NCI-H2196 (cell line): ENCODE measurements around the gene ARID1B.

Experiments
- DNase-seq: peaks from one replicate; lab custom pipeline; 2025; ENCODE audit not compliant: unreplicated experiment; lab: John Stamatoyannopoulos, UW

ARID1B gene

GRCh38 chr6:156790711-156791319, 13.6 kb downstream of the ARID1B start:
- DNase-seq: no peak

GRCh38 chr6:156791320-156791850, 14.2 kb downstream of the ARID1B start:
- peak; percentile 12 for DNase-seq

- DNase-seq: no peak
Measured at GRCh38 chr6:156793200-156793599, 16.0 kb downstream of the ARID1B start.

GRCh38 chr6:156794546-156795354, 17.6 kb downstream of the ARID1B start:
- DNase-seq: no peak

- no peak for DNase-seq
Measured at GRCh38 chr6:156795825-156796224, 18.6 kb downstream of the ARID1B start.

GRCh38 chr6:156796627-156797026, 19.4 kb downstream of the ARID1B start:
- no peak for DNase-seq

- DNase-seq: no peak
Measured at GRCh38 chr6:156797901-156798735, 20.9 kb downstream of the ARID1B start.

- DNase-seq: no peak
Measured at GRCh38 chr6:156801712-156802111, 24.5 kb downstream of the ARID1B start.

- DNase-seq: no peak
Measured at GRCh38 chr6:156803353-156803752, 26.2 kb downstream of the ARID1B start.

- no peak for DNase-seq
Measured at GRCh38 chr6:156804402-156804801, 27.2 kb downstream of the ARID1B start.

- no peak for DNase-seq
Measured at GRCh38 chr6:156806155-156806554, 29.0 kb downstream of the ARID1B start.

GRCh38 chr6:156807028-156807427, 29.9 kb downstream of the ARID1B start:
- DNase-seq: no peak

GRCh38 chr6:156807795-156808194, 30.6 kb downstream of the ARID1B start:
- no peak for DNase-seq

- no peak for DNase-seq
Measured at GRCh38 chr6:156808287-156808686, 31.1 kb downstream of the ARID1B start.

GRCh38 chr6:156809034-156809433, 31.9 kb downstream of the ARID1B start:
- DNase-seq: no peak

GRCh38 chr6:156809446-156810178, 32.4 kb downstream of the ARID1B start:
- DNase-seq: no peak

- no peak for DNase-seq
Measured at GRCh38 chr6:156814036-156814581, 36.9 kb downstream of the ARID1B start.

GRCh38 chr6:156816505-156816904, 39.3 kb downstream of the ARID1B start:
- DNase-seq: no peak

GRCh38 chr6:156820089-156820798, 43.1 kb downstream of the ARID1B start:
- no peak for DNase-seq

GRCh38 chr6:156821707-156822106, 44.5 kb downstream of the ARID1B start:
- DNase-seq: no peak
